ENCODE data around the gene NOTCH4.

NOTCH4 gene

DNA sequence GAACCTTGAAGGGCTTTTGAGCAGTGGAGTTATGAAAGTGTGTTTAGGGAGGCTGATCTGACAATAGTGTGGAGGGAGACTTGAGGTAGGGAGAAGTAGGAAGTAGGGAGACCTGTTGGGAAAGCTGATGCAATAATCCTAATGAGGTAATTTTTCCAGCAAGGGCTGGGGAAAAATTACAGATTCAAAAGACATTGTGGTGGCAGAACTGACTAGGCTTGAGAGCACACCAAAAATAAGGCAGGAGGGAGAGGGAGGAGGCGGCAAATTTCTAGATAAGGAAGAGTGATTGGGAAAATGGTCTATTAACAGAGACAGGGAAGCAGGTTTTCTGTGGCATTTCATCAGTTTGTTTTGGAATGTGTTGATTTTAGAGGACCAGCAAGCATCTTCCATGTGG is 77.6 kb downstream of the NOTCH4 start:
- TF ChIP-seq, protein P1, sequence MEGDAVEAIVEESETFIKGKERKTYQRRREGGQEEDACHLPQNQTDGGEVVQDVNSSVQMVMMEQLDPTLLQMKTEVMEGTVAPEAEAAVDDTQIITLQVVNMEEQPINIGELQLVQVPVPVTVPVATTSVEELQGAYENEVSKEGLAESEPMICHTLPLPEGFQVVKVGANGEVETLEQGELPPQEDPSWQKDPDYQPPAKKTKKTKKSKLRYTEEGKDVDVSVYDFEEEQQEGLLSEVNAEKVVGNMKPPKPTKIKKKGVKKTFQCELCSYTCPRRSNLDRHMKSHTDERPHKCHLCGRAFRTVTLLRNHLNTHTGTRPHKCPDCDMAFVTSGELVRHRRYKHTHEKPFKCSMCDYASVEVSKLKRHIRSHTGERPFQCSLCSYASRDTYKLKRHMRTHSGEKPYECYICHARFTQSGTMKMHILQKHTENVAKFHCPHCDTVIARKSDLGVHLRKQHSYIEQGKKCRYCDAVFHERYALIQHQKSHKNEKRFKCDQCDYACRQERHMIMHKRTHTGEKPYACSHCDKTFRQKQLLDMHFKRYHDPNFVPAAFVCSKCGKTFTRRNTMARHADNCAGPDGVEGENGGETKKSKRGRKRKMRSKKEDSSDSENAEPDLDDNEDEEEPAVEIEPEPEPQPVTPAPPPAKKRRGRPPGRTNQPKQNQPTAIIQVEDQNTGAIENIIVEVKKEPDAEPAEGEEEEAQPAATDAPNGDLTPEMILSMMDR (IDR thresholded peaks at IDR 0.05), result no peak

Measured in LNCAP (cell line).